ENCODE measurements around the gene ABCA12. TPM values are rescaled to one million over a fixed set of nuclear protein-coding genes. Genes with fewer than 3 reads are reported as not detected.

ABCA12 gene
- total RNA-seq, 1 experiment from 2014 or later = 1.3 TPM

GRCh38 chr2:215059724-215060123 lies 78.7 kb downstream of the ABCA12 start:
- Histone ChIP-seq H2AFZ (ENCODE audit: low read depth, low read length, poor library complexity, severe bottlenecking) (no peak overlapping the region), H4K20me1 (ENCODE audit: insufficient read depth) (no peaks in the 10 kb centered on the region), H3K4me1 (ENCODE audit: control insufficient read depth in 1 of 2, insufficient read depth in 2 of 2, low read length in 2 of 2) (no peaks in the 10 kb centered on the region), H3K4me2 (ENCODE audit: low read length) (no peak overlapping the region), H3K79me2 (ENCODE audit: insufficient read depth, low read length) (no peaks in the 10 kb centered on the region), H3K4me3 (replicated peaks in 1 of 2; ENCODE audit: low read depth in 1 of 2, low read length in 2 of 2) (no peak overlapping the region), H3K36me3 (ENCODE audit: control insufficient read depth in 1 of 2, insufficient read depth in 2 of 2, low read length in 2 of 2) (no peaks in the 10 kb centered on the region), H3K9me3 (ENCODE audit: control insufficient read depth in 1 of 2, insufficient read depth in 1 of 2, low read depth in 1 of 2, low read length in 2 of 2) (no peaks in the 10 kb centered on the region), H3K27ac (ENCODE audit: low read depth, low read length) (no peak overlapping the region), H3K9ac (ENCODE audit: low read length) (no peak overlapping the region), H3K9me2 (ENCODE audit: insufficient read depth) (no peaks in the 10 kb centered on the region), H3K27me3 (ENCODE audit: insufficient read depth, low read length) (no peaks in the 10 kb centered on the region)
- BruUV-seq (replicated peaks) = no TSS peak
- ATAC-seq = no peak
- RAD21 ChIA-PET (ENCODE audit: low non-redundant PET in 1 of 2, low total read pairs in 2 of 2, uncharacterized antibody in 2 of 2, unreplicated experiment in 2 of 2) = no interaction called here
- CTCF ChIA-PET = no interaction called here
- TF ChIP-seq POLR2AphosphoS5 (IDR thresholded peaks at IDR 0.05; ENCODE audit: low read depth, low read length) = no peak
- no peak for DNase-seq (ENCODE audit: low read depth, low spot score)
- intact Hi-C loops (cut with micrococcal nuclease) = no loop called here
- POLR2A ChIA-PET = no interaction called here

GRCh38 chr2:215055891-215056290 lies 82.5 kb downstream of the ABCA12 start:
- Histone ChIP-seq H3K9me3 (ENCODE audit: control insufficient read depth in 1 of 2, insufficient read depth in 1 of 2, low read depth in 1 of 2, low read length in 2 of 2) (no peaks in the 10 kb centered on the region), H2AFZ (ENCODE audit: low read depth, low read length, poor library complexity, severe bottlenecking) (no peak overlapping the region), H3K4me1 (ENCODE audit: control insufficient read depth in 1 of 2, insufficient read depth in 2 of 2, low read length in 2 of 2) (no peaks in the 10 kb centered on the region), H3K79me2 (ENCODE audit: insufficient read depth, low read length) (no peaks in the 10 kb centered on the region), H3K36me3 (ENCODE audit: control insufficient read depth in 1 of 2, insufficient read depth in 2 of 2, low read length in 2 of 2) (no peaks in the 10 kb centered on the region), H3K4me2 (ENCODE audit: low read length) (no peak overlapping the region), H3K9ac (ENCODE audit: low read length) (no peak overlapping the region), H3K9me2 (ENCODE audit: insufficient read depth) (no peaks in the 10 kb centered on the region), H3K4me3 (replicated peaks in 1 of 2; ENCODE audit: low read depth in 1 of 2, low read length in 2 of 2) (no peak overlapping the region), H4K20me1 (ENCODE audit: insufficient read depth) (no peaks in the 10 kb centered on the region), H3K27me3 (ENCODE audit: insufficient read depth, low read length) (no peaks in the 10 kb centered on the region), H3K27ac (ENCODE audit: low read depth, low read length) (no peak overlapping the region)
- POLR2A ChIA-PET = no interaction called here
- no TSS peak for BruUV-seq (replicated peaks)
- RAD21 ChIA-PET (ENCODE audit: low non-redundant PET in 1 of 2, low total read pairs in 2 of 2, uncharacterized antibody in 2 of 2, unreplicated experiment in 2 of 2) = no interaction called here
- DNase-seq (ENCODE audit: low read depth, low spot score) (no peak), ATAC-seq (no peak)
- CTCF ChIA-PET = no interaction called here
- TF ChIP-seq JUND (IDR thresholded peaks at IDR 0.05) (no peak), ZBTB33 (IDR thresholded peaks at IDR 0.05; ENCODE audit: extremely low read depth, insufficient replicate concordance, low read length) (no peak), REST (IDR thresholded peaks at IDR 0.05; ENCODE audit: low read depth) (no peak), TCF7L2 (IDR thresholded peaks at IDR 0.05; ENCODE audit: borderline replicate concordance, extremely low read depth, insufficient read depth, insufficient read length) (no peak), CBX3 (IDR thresholded peaks at IDR 0.05; ENCODE audit: low read depth) (no peak), POLR2AphosphoS5 (IDR thresholded peaks at IDR 0.05; ENCODE audit: low read depth, low read length) (no peak), CEBPB (IDR thresholded peaks at IDR 0.05; ENCODE audit: low read depth) (no peak), RAD21 (IDR thresholded peaks at IDR 0.05; ENCODE audit: low read depth) (no peak), ZNF274 (IDR thresholded peaks at IDR 0.05; ENCODE audit: low read depth, low read length) (no peak), ELF1 (IDR thresholded peaks at IDR 0.05; ENCODE audit: borderline replicate concordance, low read depth) (no peak), SRF (IDR thresholded peaks at IDR 0.05; ENCODE audit: low read depth) (no peak), SIN3A (IDR thresholded peaks at IDR 0.05; ENCODE audit: low read depth) (no peak), FOSL1 (IDR thresholded peaks at IDR 0.05; ENCODE audit: low read depth) (no peak), EZH2phosphoT487 (IDR thresholded peaks at IDR 0.05; ENCODE audit: borderline replicate concordance) (no peak), EZH2 (IDR thresholded peaks at IDR 0.05) (no peak), ZFX (IDR thresholded peaks at IDR 0.05) (no peak), POLR2A (IDR thresholded peaks at IDR 0.05; ENCODE audit: borderline replicate concordance, extremely low read depth, insufficient read depth, insufficient read length) (no peak), YY1 (IDR thresholded peaks at IDR 0.05; ENCODE audit: extremely low read depth, insufficient replicate concordance, low read depth, low read length) (no peak)
- intact Hi-C loops (cut with micrococcal nuclease) = no loop called here

Measured in HCT116 (cell line).